HepG2 (cell line): ENCODE measurements around the gene CAMK1D. TPM values are rescaled to one million over a fixed set of nuclear protein-coding genes. Genes with fewer than 3 reads are reported as not detected.

Experiments used
- ATAC-seq: fragments of 200-7000 bp; cut with Tn5 transposase; 3 replicates; pipeline ENCODE4 v1.9.1; 2020; ENCODE audit warnings: mild to moderate bottlenecking, moderate library complexity
- BruUV-seq: library from RNA; stranded (reverse); fragments of 400-500 nt; replicated peaks from 2 replicates; lab custom pipeline; 2021; lab: Mats Ljungman, UMichigan
- CTCF ChIA-PET: fragments of 300-600 bp; formaldehyde crosslinking; extraction: SDS; loops from one replicate; lab custom pipeline; 2021; ENCODE audit warnings: low total read pairs, inconsistent platforms, low intra/inter-chr PET ratio; lab: Yijun Ruan, JAX
- POLR2A ChIA-PET: fragments of 350-600 bp; sonication (Branson Sonifier 250); formaldehyde crosslinking; loops from one replicate; lab custom pipeline; 2020; ENCODE audit warnings: antibody characterized with exemption, inconsistent platforms; lab: Yijun Ruan, JAX
- DNase-seq: peaks from one replicate; pipeline ENCODE4 v3.0.0-alpha.2; 2015; ENCODE audit warnings: low spot score
- FAIRE-seq: peaks from 3 replicates; lab custom pipeline; 2011; peaks lifted over from hg19 to GRCh38; lab: Jason Lieb, UNC
- H2AFZ ChIP-seq: one replicate; pipeline ENCODE4 v1.6.1; 2011; ENCODE audit warnings: low read length, inconsistent platforms
- H3K27ac ChIP-seq: fragments of 300-600 bp; 3 replicates; pipeline ENCODE4 v1.8.0; 2011; ENCODE audit warnings: mixed run types, mild to moderate bottlenecking, mixed read lengths, low read length, inconsistent platforms; ENCODE audit not compliant: insufficient read depth; ENCODE audit errors: extremely low read length
- H3K27me3 ChIP-seq, 2 experiments: fragments of 200-600 bp in 1 of 2; 2 replicates in 1 of 2; 3 replicates in 1 of 2; pipeline versions ENCODE4 v1.6.0 to v1.8.0; 2011; ENCODE audit warnings: low read length in 2 of 2, mild to moderate bottlenecking in 2 of 2, moderate library complexity in 2 of 2, inconsistent platforms in 1 of 2; ENCODE audit not compliant: insufficient read depth in 2 of 2, control insufficient read depth in 1 of 2
- H3K36me3 ChIP-seq, 2 experiments: fragments of 200-600 bp in 1 of 2; replicated peaks in 1 of 2; 2 replicates in 1 of 2; 3 replicates in 1 of 2; pipeline versions ENCODE4 v1.5.1 to v1.8.0; 2011; ENCODE audit warnings: low read length in 2 of 2, inconsistent platforms in 1 of 2; ENCODE audit not compliant: insufficient read depth in 2 of 2, control insufficient read depth in 1 of 2
- H3K4me1 ChIP-seq: 2 replicates; pipeline ENCODE4 v1.5.1; 2012; ENCODE audit warnings: low read length, inconsistent platforms; ENCODE audit not compliant: insufficient read depth
- H3K4me2 ChIP-seq: 2 replicates; pipeline ENCODE4 v1.6.0; 2011; ENCODE audit warnings: low read depth, low read length, inconsistent platforms
- H3K4me3 ChIP-seq, 3 experiments: fragments of 200-600 bp in 1 of 3; sonication (generic), shearing (Covaris generic) in 1 of 3; replicated peaks in 1 of 3; 2 replicates each; pipeline ENCODE4 v1.5.1; 2011 to 2016; ENCODE audit warnings: low read length in 3 of 3, inconsistent platforms in 2 of 3, low read depth in 2 of 3, mild to moderate bottlenecking in 2 of 3, control low read depth in 1 of 3, mixed read lengths in 1 of 3; ENCODE audit not compliant: insufficient read depth in 1 of 3
- H3K79me2 ChIP-seq: one replicate; pipeline ENCODE4 v1.6.1; 2011; ENCODE audit warnings: low read length, inconsistent platforms; ENCODE audit not compliant: insufficient read depth
- H3K9ac ChIP-seq: 2 replicates; pipeline ENCODE4 v1.6.0; 2011; ENCODE audit warnings: mild to moderate bottlenecking, low read depth, low read length, inconsistent platforms; ENCODE audit not compliant: insufficient read depth
- H3K9me3 ChIP-seq: 2 replicates; pipeline ENCODE4 v1.5.1; 2012; ENCODE audit warnings: mild to moderate bottlenecking, low read length
- H4K20me1 ChIP-seq: 2 replicates; pipeline ENCODE4 v1.6.0; 2011; ENCODE audit warnings: inconsistent platforms, mild to moderate bottlenecking, low read length, moderate library complexity; ENCODE audit not compliant: insufficient read depth
- CBX2 ChIP-seq, 2 experiments: fragments of 200-600 bp in 1 of 2; sonication (generic); formaldehyde crosslinking in 1 of 2; IDR thresholded peaks; 2 replicates each; pipeline versions ENCODE4 v1.7.0 to v1.8.1; 2018 to 2022; ENCODE audit warnings: low read depth in 2 of 2, low read length in 1 of 2, mild to moderate bottlenecking in 1 of 2, missing genetic modification reagents in 1 of 2
- HOXA9 ChIP-seq: sonication (generic); formaldehyde crosslinking; IDR thresholded peaks from 2 replicates; pipeline ENCODE4 v1.8.1; 2022; ENCODE audit warnings: missing genetic modification reagents, mild to moderate bottlenecking, moderate library complexity, borderline replicate concordance
- JUN ChIP-seq: sonication (generic); formaldehyde crosslinking; IDR thresholded peaks from 2 replicates; pipeline ENCODE4 v1.4.0; 2020; ENCODE audit warnings: mild to moderate bottlenecking, missing genetic modification reagents
- MAFG ChIP-seq: sonication (generic); formaldehyde crosslinking; IDR thresholded peaks from 2 replicates; pipeline ENCODE4 v1.5.1; 2020; ENCODE audit warnings: mild to moderate bottlenecking, missing genetic modification reagents
- NAIF1 ChIP-seq: sonication (generic); formaldehyde crosslinking; IDR thresholded peaks from 2 replicates; pipeline ENCODE4 v1.5.0; 2020; ENCODE audit warnings: mild to moderate bottlenecking, missing genetic modification reagents, borderline replicate concordance
- PHF20 ChIP-seq: sonication (generic); formaldehyde crosslinking; IDR thresholded peaks from 2 replicates; pipeline ENCODE4 v1.5.0; 2020; ENCODE audit warnings: mild to moderate bottlenecking, missing genetic modification reagents
- SUZ12 ChIP-seq: fragments of 150-350 bp; IDR thresholded peaks from 2 replicates; pipeline ENCODE4 v1.6.1; 2014; ENCODE audit warnings: low read depth, low read length
- YEATS2 ChIP-seq: sonication (generic); formaldehyde crosslinking; IDR thresholded peaks from 2 replicates; pipeline ENCODE4 v1.4.0; 2020; ENCODE audit warnings: missing genetic modification reagents, borderline replicate concordance
- ZNF333 ChIP-seq: sonication (generic); formaldehyde crosslinking; IDR thresholded peaks from 2 replicates; pipeline ENCODE4 v1.4.0; 2020; ENCODE audit warnings: mild to moderate bottlenecking, missing genetic modification reagents, borderline replicate concordance
- ZNF563 ChIP-seq: sonication (generic); formaldehyde crosslinking; IDR thresholded peaks from 2 replicates; pipeline ENCODE4 v1.8.0; 2022; ENCODE audit warnings: mild to moderate bottlenecking, moderate library complexity, missing genetic modification reagents
- ZNF674 ChIP-seq: sonication (generic); formaldehyde crosslinking; IDR thresholded peaks from 2 replicates; pipeline ENCODE4 v1.5.0; 2020; ENCODE audit warnings: low read depth, mild to moderate bottlenecking, missing genetic modification reagents
- WGBS: methylation state at CpG from one replicate; pipeline ENCODE4 v1.1.6; 2017; ENCODE audit warnings: low lambda C conversion rate; 5-methylcytosine and 5-hydroxymethylcytosine counted together
- in situ Hi-C: cut with HindIII; loops from 2 replicates; pipeline ENCODE4 v1.10.0; 2017; ENCODE audit warnings: low pct_unique_long_range_greater_than_20kb; ENCODE audit not compliant: extremely low pct_ligation_motif_present
- intact Hi-C: fragments of 100-400 bp; cut with micrococcal nuclease; formaldehyde crosslinking; loops from one replicate; pipeline ENCODE4 v1.10.0; 2022; ENCODE audit not compliant: unreplicated experiment
- polyA plus RNA-seq, 8 experiments: library from polyadenylated mRNA; depleted of rRNA in 3 of 8; stranded (reverse) in 7 of 8; unstranded in 1 of 8; fragments of >200 nt; fragmentation: Illumina TruSeq in 4 of 8; extraction: Trizol in 4 of 8; gene quantifications; 2 replicates each; pipeline versions ENCODE4 v1.2.1 to v1.2.3, GENCODE V29; 2011 to 2016; ENCODE audit warnings: low read depth in 4 of 8, missing spikeins in 1 of 8, mixed read lengths in 1 of 8; ENCODE audit not compliant: insufficient read depth in 1 of 8
- total RNA-seq, 5 experiments: library from RNA; depleted of rRNA; stranded (reverse); fragments of >200 nt; fragmentation: Illumina TruSeq; extraction: Trizol; gene quantifications; 2 replicates each; pipeline ENCODE4 v1.2.3, GENCODE V29; 2016; ENCODE audit warnings: low read depth in 1 of 5
- TF ChIP-seq, protein P1 (sequence below): sonication (generic); formaldehyde crosslinking; IDR thresholded peaks from one replicate; pipeline ENCODE4 v1.5.1; 2020; ENCODE audit warnings: mild to moderate bottlenecking, missing genetic modification reagents; ENCODE audit errors: not compliant biosample characterization
- TF ChIP-seq, protein P2 (sequence below): sonication (generic); formaldehyde crosslinking; IDR thresholded peaks from 2 replicates; pipeline ENCODE4 v1.4.0; 2020; ENCODE audit warnings: missing genetic modification reagents
- TF ChIP-seq, protein P3 (sequence below): sonication (generic); formaldehyde crosslinking; IDR thresholded peaks from 2 replicates; pipeline ENCODE4 v1.4.0; 2020; ENCODE audit warnings: low read depth, mild to moderate bottlenecking, missing genetic modification reagents

The CAMK1D gene
- total and polyA plus RNA-seq, 2 of the 13 experiments (the other 11 are each of a cell fraction or from before 2014, with no cell fraction given): under 0.01 TPM; not detected in 1

DNA sequence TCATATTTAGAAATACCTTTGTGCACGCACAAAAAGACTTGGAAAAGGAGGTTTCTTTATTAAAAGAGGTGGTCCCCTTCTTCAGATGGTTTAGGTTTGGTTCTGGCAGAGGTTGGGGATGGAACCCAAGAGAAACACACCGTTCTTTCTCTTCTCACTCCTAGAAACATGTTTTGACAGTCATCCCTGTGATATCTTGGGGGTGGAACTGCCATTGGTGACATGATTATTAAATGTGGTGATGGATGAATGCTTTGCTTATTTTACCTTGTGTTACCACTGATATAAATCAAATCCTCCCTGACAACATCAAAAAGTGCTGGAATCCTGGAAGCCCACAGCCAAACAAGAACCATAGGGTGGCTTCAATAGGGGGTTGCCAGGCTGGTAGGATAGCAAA is 505.6 kb downstream of the CAMK1D start:
- Histone ChIP-seq H3K4me3 (no peak overlapping the region), H4K20me1 (no peaks in the 10 kb centered on the region), H3K27me3 (no peaks in the 10 kb centered on the region), H3K27ac (no peak overlapping the region), H3K4me2 (no peak overlapping the region), H3K79me2 (no peaks in the 10 kb centered on the region), H3K4me1 (no peaks in the 10 kb centered on the region), H3K36me3 (no peaks in the 10 kb centered on the region), H2AFZ (no peak overlapping the region), H3K9ac (no peak overlapping the region), H3K9me3 (no peaks in the 10 kb centered on the region)
- DNase-seq (no peak), ATAC-seq (no peak), FAIRE-seq (no peak)
- no TSS peak for BruUV-seq
- intact Hi-C loops (no loop called here), in situ Hi-C loops (no loop called here)
- POLR2A ChIA-PET: no interaction called here
- 0% methylated on average over 2 of the region's 2 CpGs for WGBS
- CTCF ChIA-PET: no interaction called here
- TF ChIP-seq PHF20 (CRISPR knock-in tag) (no peak), JUN (CRISPR knock-in tag) (no peak), NAIF1 (CRISPR knock-in tag) (no peak), ZNF333 (CRISPR knock-in tag) (no peak), MAFG (CRISPR knock-in tag) (no peak), ZNF563 (CRISPR knock-in tag) (no peak), CBX2 (IDR thresholded peaks at IDR 0.05; ENCODE audit: low read depth, low read length) (no peak), CBX2 (CRISPR knock-in tag; IDR thresholded peaks at IDR 0.05; ENCODE audit: low read depth) (no peak), ZNF674 (CRISPR knock-in tag) (no peak), YEATS2 (no peak), HOXA9 (CRISPR knock-in tag) (no peak), SUZ12 (no peak)
- TF ChIP-seq, protein P1, sequence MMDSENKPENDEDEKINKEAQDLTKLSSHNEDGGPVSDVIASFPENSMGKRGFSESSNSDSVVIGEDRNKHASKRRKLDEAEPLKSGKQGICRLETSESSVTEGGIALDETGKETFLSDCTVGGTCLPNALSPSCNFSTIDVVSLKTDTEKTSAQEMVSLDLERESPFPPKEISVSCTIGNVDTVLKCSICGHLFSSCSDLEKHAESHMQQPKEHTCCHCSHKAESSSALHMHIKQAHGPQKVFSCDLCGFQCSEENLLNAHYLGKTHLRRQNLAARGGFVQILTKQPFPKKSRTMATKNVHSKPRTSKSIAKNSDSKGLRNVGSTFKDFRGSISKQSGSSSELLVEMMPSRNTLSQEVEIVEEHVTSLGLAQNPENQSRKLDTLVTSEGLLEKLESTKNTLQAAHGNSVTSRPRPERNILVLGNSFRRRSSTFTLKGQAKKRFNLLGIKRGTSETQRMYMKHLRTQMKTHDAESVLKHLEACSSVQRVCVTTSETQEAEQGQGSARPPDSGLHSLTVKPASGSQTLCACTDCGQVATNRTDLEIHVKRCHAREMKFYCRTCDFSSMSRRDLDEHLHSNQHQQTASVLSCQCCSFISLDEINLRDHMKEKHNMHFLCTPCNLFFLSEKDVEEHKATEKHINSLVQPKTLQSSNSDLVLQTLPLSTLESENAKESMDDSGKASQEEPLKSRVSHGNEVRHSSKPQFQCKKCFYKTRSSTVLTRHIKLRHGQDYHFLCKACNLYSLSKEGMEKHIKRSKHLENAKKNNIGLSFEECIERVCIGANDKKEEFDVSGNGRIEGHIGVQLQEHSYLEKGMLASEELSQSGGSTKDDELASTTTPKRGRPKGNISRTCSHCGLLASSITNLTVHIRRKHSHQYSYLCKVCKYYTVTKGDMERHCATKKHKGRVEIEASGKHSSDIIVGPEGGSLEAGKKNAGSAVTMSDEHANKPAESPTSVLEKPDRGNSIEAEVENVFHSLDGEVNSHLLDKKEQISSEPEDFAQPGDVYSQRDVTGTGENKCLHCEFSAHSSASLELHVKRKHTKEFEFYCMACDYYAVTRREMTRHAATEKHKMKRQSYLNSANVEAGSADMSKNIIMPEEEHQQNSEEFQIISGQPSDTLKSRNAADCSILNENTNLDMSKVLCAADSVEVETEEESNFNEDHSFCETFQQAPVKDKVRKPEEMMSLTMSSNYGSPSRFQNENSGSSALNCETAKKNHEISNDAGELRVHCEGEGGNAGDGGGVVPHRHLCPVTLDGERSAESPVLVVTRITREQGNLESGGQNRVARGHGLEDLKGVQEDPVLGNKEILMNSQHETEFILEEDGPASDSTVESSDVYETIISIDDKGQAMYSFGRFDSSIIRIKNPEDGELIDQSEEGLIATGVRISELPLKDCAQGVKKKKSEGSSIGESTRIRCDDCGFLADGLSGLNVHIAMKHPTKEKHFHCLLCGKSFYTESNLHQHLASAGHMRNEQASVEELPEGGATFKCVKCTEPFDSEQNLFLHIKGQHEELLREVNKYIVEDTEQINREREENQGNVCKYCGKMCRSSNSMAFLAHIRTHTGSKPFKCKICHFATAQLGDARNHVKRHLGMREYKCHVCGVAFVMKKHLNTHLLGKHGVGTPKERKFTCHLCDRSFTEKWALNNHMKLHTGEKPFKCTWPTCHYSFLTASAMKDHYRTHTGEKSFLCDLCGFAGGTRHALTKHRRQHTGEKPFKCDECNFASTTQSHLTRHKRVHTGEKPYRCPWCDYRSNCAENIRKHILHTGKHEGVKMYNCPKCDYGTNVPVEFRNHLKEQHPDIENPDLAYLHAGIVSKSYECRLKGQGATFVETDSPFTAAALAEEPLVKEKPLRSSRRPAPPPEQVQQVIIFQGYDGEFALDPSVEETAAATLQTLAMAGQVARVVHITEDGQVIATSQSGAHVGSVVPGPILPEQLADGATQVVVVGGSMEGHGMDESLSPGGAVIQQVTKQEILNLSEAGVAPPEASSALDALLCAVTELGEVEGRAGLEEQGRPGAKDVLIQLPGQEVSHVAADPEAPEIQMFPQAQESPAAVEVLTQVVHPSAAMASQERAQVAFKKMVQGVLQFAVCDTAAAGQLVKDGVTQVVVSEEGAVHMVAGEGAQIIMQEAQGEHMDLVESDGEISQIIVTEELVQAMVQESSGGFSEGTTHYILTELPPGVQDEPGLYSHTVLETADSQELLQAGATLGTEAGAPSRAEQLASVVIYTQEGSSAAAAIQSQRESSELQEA (CRISPR knock-in tag): no peak
- TF ChIP-seq, protein P2, sequence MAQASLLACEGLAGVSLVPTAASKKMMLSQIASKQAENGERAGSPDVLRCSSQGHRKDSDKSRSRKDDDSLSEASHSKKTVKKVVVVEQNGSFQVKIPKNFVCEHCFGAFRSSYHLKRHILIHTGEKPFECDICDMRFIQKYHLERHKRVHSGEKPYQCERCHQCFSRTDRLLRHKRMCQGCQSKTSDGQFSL (CRISPR knock-in tag): no peak
- TF ChIP-seq, protein P3, sequence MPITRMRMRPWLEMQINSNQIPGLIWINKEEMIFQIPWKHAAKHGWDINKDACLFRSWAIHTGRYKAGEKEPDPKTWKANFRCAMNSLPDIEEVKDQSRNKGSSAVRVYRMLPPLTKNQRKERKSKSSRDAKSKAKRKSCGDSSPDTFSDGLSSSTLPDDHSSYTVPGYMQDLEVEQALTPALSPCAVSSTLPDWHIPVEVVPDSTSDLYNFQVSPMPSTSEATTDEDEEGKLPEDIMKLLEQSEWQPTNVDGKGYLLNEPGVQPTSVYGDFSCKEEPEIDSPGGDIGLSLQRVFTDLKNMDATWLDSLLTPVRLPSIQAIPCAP (CRISPR knock-in tag): no peak
